Neuron (in vitro differentiated cells): ENCODE results near the gene CA5A.
A peak's percentile ranks its signal among the peaks of the same experiment; 100 is the strongest.
"Not testable (repeated sequence)": the region's sequence is repeated elsewhere in the genome, so short reads cannot be mapped to it uniquely, and the experiment has no call there.

ENCODE experiments used
- H2AFZ ChIP-seq: one replicate; pipeline ENCODE4 v1.6.1; 2013; ENCODE audit warnings: low read depth, mild to moderate bottlenecking, inconsistent platforms, low read length, moderate library complexity
- H3K27me3 ChIP-seq: one replicate; pipeline ENCODE4 v1.6.1; 2013; ENCODE audit warnings: low read length; ENCODE audit not compliant: insufficient read depth
- H3K36me3 ChIP-seq: one replicate; pipeline ENCODE4 v1.6.1; 2013; ENCODE audit warnings: low read length; ENCODE audit not compliant: insufficient read depth
- H3K4me1 ChIP-seq: one replicate; pipeline ENCODE4 v1.6.1; 2013; ENCODE audit warnings: low read length; ENCODE audit not compliant: insufficient read depth
- H3K4me3 ChIP-seq: 2 replicates; pipeline ENCODE4 v1.5.1; 2013; ENCODE audit warnings: mild to moderate bottlenecking, low read length, moderate library complexity
- H3K9me3 ChIP-seq: one replicate; pipeline ENCODE4 v1.6.1; 2013; ENCODE audit warnings: low read length

The CA5A gene

GRCh38 chr16:87933140-87933495 lies 3.2 kb downstream of the CA5A start:
- no peaks in the 10 kb centered on the region for H3K9me3 ChIP-seq
- no peak overlapping the region for H2AFZ ChIP-seq
- no peaks in the 10 kb centered on the region for H3K27me3 ChIP-seq
- H3K4me1 ChIP-seq: no peaks in the 10 kb centered on the region
- no peaks in the 10 kb centered on the region for H3K36me3 ChIP-seq
- no peak overlapping the region for H3K4me3 ChIP-seq

- not testable (repeated sequence) for H3K27me3 ChIP-seq, H2AFZ ChIP-seq, H3K4me1 ChIP-seq, H3K9me3 ChIP-seq, H3K4me3 ChIP-seq, H3K36me3 ChIP-seq
Observed at GRCh38 chr16:87932475-87933139, 3.7 kb downstream of the CA5A start.

- peak overlapping the region; percentile 12 for H2AFZ ChIP-seq
- H3K9me3 ChIP-seq: no peaks in the 10 kb centered on the region
- H3K4me3 ChIP-seq: no peak overlapping the region
- no peaks in the 10 kb centered on the region for H3K4me1 ChIP-seq
- no peaks in the 10 kb centered on the region for H3K27me3 ChIP-seq
- H3K36me3 ChIP-seq: no peaks in the 10 kb centered on the region
Observed at GRCh38 chr16:87931504-87931903, 4.8 kb downstream of the CA5A start.

GRCh38 chr16:87930456-87930855 lies 5.9 kb downstream of the CA5A start:
- H3K27me3 ChIP-seq: no peaks in the 10 kb centered on the region
- H2AFZ ChIP-seq: no peak overlapping the region
- H3K36me3 ChIP-seq: no peaks in the 10 kb centered on the region
- no peak overlapping the region for H3K4me3 ChIP-seq
- no peaks in the 10 kb centered on the region for H3K4me1 ChIP-seq
- no peaks in the 10 kb centered on the region for H3K9me3 ChIP-seq

GRCh38 chr16:87929986-87930385 lies 6.3 kb downstream of the CA5A start:
- H3K9me3 ChIP-seq: no peaks in the 10 kb centered on the region
- no peak overlapping the region for H2AFZ ChIP-seq
- no peaks in the 10 kb centered on the region for H3K36me3 ChIP-seq
- H3K27me3 ChIP-seq: no peaks in the 10 kb centered on the region
- no peaks in the 10 kb centered on the region for H3K4me1 ChIP-seq
- no peak overlapping the region for H3K4me3 ChIP-seq

- no peak overlapping the region for H3K4me3 ChIP-seq
- no peaks in the 10 kb centered on the region for H3K27me3 ChIP-seq
- no peak overlapping the region for H2AFZ ChIP-seq
- no peaks in the 10 kb centered on the region for H3K4me1 ChIP-seq
- no peaks in the 10 kb centered on the region for H3K36me3 ChIP-seq
- H3K9me3 ChIP-seq: no peaks in the 10 kb centered on the region
Observed at GRCh38 chr16:87927195-87927562, 9.2 kb downstream of the CA5A start.

- Histone ChIP-seq H3K27me3 (no peaks in the 10 kb centered on the region), H3K4me3 (no peak overlapping the region), H3K4me1 (no peaks in the 10 kb centered on the region), H3K9me3 (no peaks in the 10 kb centered on the region), H3K36me3 (no peaks in the 10 kb centered on the region), H2AFZ (no peak overlapping the region)
Observed at GRCh38 chr16:87926246-87927194, 9.8 kb downstream of the CA5A start.

GRCh38 chr16:87924811-87925670 lies 11.3 kb downstream of the CA5A start:
- H2AFZ ChIP-seq: no peak overlapping the region
- no peaks in the 10 kb centered on the region for H3K36me3 ChIP-seq
- no peaks in the 10 kb centered on the region for H3K9me3 ChIP-seq
- H3K4me1 ChIP-seq: no peaks in the 10 kb centered on the region
- H3K4me3 ChIP-seq: no peak overlapping the region
- H3K27me3 ChIP-seq: no peaks in the 10 kb centered on the region

GRCh38 chr16:87924041-87924810 lies 12.1 kb downstream of the CA5A start:
- Histone ChIP-seq H3K36me3 (no peaks in the 10 kb centered on the region), H3K4me3 (no peak overlapping the region), H3K4me1 (no peaks in the 10 kb centered on the region), H3K27me3 (no peaks in the 10 kb centered on the region), H3K9me3 (no peaks in the 10 kb centered on the region), H2AFZ (no peak overlapping the region)

- no peaks in the 10 kb centered on the region for H3K4me1 ChIP-seq
- no peak overlapping the region for H3K4me3 ChIP-seq
- no peaks in the 10 kb centered on the region for H3K36me3 ChIP-seq
- no peaks in the 10 kb centered on the region for H3K27me3 ChIP-seq
- H3K9me3 ChIP-seq: no peaks in the 10 kb centered on the region
- H2AFZ ChIP-seq: no peak overlapping the region
Observed at GRCh38 chr16:87922250-87922871, 14.0 kb downstream of the CA5A start.

- H3K36me3 ChIP-seq: no peaks in the 10 kb centered on the region
- no peak overlapping the region for H2AFZ ChIP-seq
- no peaks in the 10 kb centered on the region for H3K27me3 ChIP-seq
- no peaks in the 10 kb centered on the region for H3K4me1 ChIP-seq
- H3K9me3 ChIP-seq: no peaks in the 10 kb centered on the region
- no peak overlapping the region for H3K4me3 ChIP-seq
Observed at GRCh38 chr16:87921236-87921773, 15.0 kb downstream of the CA5A start.

- Histone ChIP-seq H3K9me3 (no peaks in the 10 kb centered on the region), H3K4me3 (no peak overlapping the region), H3K36me3 (no peaks in the 10 kb centered on the region), H2AFZ (no peak overlapping the region), H3K27me3 (no peaks in the 10 kb centered on the region), H3K4me1 (no peaks in the 10 kb centered on the region)
Observed at GRCh38 chr16:87919681-87919994, 16.7 kb downstream of the CA5A start.
